B cell (primary cell): ENCODE data around the gene COLGALT1. TPM values are rescaled to one million over a fixed set of nuclear protein-coding genes. Genes with fewer than 3 reads are reported as not detected.

Experiments used
- ATAC-seq: fragments of 200-7000 bp; cut with Tn5 transposase; one replicate; pipeline ENCODE4 v1.10.0; 2021; ENCODE audit warnings: low read depth, mild to moderate bottlenecking, moderate number of reproducible peaks, moderate library complexity
- CTCF ChIA-PET: fragments of 350-600 bp; sonication (Branson Sonifier 250); formaldehyde crosslinking; loops from one replicate; lab custom pipeline; 2021; ENCODE audit warnings: antibody characterized with exemption, inconsistent platforms; lab: Charles Lee
- POLR2A ChIA-PET: fragments of 350-600 bp; sonication (Branson Sonifier 250); formaldehyde crosslinking; loops from one replicate; lab custom pipeline; 2021; ENCODE audit warnings: antibody characterized with exemption; lab: Charles Lee
- DNase-seq: peaks from one replicate; pipeline ENCODE4 v3.0.0; 2013
- H2AFZ ChIP-seq: 2 replicates; pipeline ENCODE4 v1.6.1; 2012; ENCODE audit warnings: mild to moderate bottlenecking, low read depth, low read length; ENCODE audit not compliant: insufficient read depth, poor library complexity, severe bottlenecking
- H3K27ac ChIP-seq, 2 donors: 1 replicate in 1 of 2; 2 replicates in 1 of 2; pipeline ENCODE4 v1.5.1; 2012 to 2013; ENCODE audit warnings: low read length in 2 of 2, mild to moderate bottlenecking in 2 of 2, moderate library complexity in 1 of 2
- H3K27me3 ChIP-seq, 4 experiments: fragments of 200-600 bp in 1 of 4; sonication (generic) in 1 of 4; replicated peaks in 1 of 4; 1 replicate in 2 of 4; 2 replicates in 2 of 4; pipeline versions ENCODE4 v1.6.1 to v1.7.0; 2013 to 2016; ENCODE audit warnings: low read length in 3 of 4, mild to moderate bottlenecking in 2 of 4, mixed read lengths in 1 of 4, moderate library complexity in 1 of 4; ENCODE audit not compliant: insufficient read depth in 4 of 4, control insufficient read depth in 3 of 4; ENCODE audit errors: control extremely low read depth in 1 of 4
- H3K36me3 ChIP-seq, 2 experiments: replicated peaks in 1 of 2; 1 replicate in 1 of 2; 2 replicates in 1 of 2; pipeline versions ENCODE4 v1.6.1 to v1.7.1; 2013; ENCODE audit warnings: low read length in 1 of 2; ENCODE audit not compliant: insufficient read depth in 2 of 2, control insufficient read depth in 1 of 2; ENCODE audit errors: control extremely low read depth in 1 of 2, extremely low read depth in 1 of 2
- H3K4me1 ChIP-seq, 2 donors: fragments of 200-600 bp in 1 of 2; sonication (generic) in 1 of 2; 1 replicate in 1 of 2; 2 replicates in 1 of 2; pipeline versions ENCODE4 v1.5.1 to v1.6.1; 2013 to 2017; ENCODE audit warnings: low read length in 2 of 2; ENCODE audit not compliant: control insufficient read depth in 2 of 2, insufficient read depth in 2 of 2
- H3K4me2 ChIP-seq: replicated peaks from 2 replicates; pipeline ENCODE3; 2012; ENCODE audit warnings: mild to moderate bottlenecking, low read depth, low read length; ENCODE audit not compliant: poor library complexity, severe bottlenecking
- H3K4me3 ChIP-seq, 5 experiments: fragments of 200-600 bp in 1 of 5; sonication (generic) in 1 of 5; 1 replicate in 3 of 5; 2 replicates in 2 of 5; pipeline versions ENCODE4 v1.5.1 to v1.7.0; 2011 to 2016; ENCODE audit warnings: low read length in 4 of 5, mild to moderate bottlenecking in 4 of 5, low read depth in 2 of 5, control low read depth in 1 of 5, moderate library complexity in 1 of 5; ENCODE audit not compliant: insufficient read depth in 1 of 5; ENCODE audit errors: control extremely low read depth in 1 of 5, extremely low read depth in 1 of 5
- H3K79me2 ChIP-seq: fragments of 200-600 bp; sonication (generic); one replicate; pipeline ENCODE4 v1.6.0; 2016; ENCODE audit warnings: low read length; ENCODE audit not compliant: control insufficient read depth, insufficient read depth
- H3K9ac ChIP-seq: fragments of 200-600 bp; sonication (generic); 2 replicates; pipeline ENCODE4 v1.6.1; 2017; ENCODE audit warnings: mild to moderate bottlenecking, low read length, moderate library complexity
- H3K9me3 ChIP-seq, 3 donors: one replicate each; pipeline versions ENCODE4 v1.6.1 to v1.7.1; 2013; ENCODE audit warnings: low read length in 2 of 3; ENCODE audit not compliant: control insufficient read depth in 2 of 3, insufficient read depth in 1 of 3; ENCODE audit errors: control extremely low read depth in 1 of 3
- H4K20me1 ChIP-seq: 2 replicates; pipeline ENCODE4 v1.6.0; 2012; ENCODE audit warnings: mild to moderate bottlenecking, low read length; ENCODE audit not compliant: insufficient read depth, control insufficient read depth, poor library complexity, severe bottlenecking
- H3K27ac Mint-ChIP-seq: one replicate; pipeline ENCODE4 v1.8.0; 2021; ENCODE audit warnings: mixed read lengths
- H3K27me3 Mint-ChIP-seq: one replicate; pipeline ENCODE4 v1.8.0; 2021; ENCODE audit warnings: mixed read lengths
- H3K4me1 Mint-ChIP-seq: one replicate; pipeline ENCODE4 v1.8.0; 2021; ENCODE audit warnings: mixed read lengths
- H3K4me3 Mint-ChIP-seq: one replicate; pipeline ENCODE4 v1.8.0; 2021; ENCODE audit warnings: mixed read lengths
- H3K9me3 Mint-ChIP-seq: one replicate; pipeline ENCODE4 v1.8.0; 2022; ENCODE audit warnings: mixed read lengths; ENCODE audit not compliant: insufficient read depth
- EZH2 ChIP-seq: IDR thresholded peaks from 2 replicates; pipeline ENCODE4 v1.6.1; 2012; ENCODE audit warnings: borderline replicate concordance, low read depth, mild to moderate bottlenecking, moderate library complexity, low read length; ENCODE audit not compliant: insufficient read depth, poor library complexity, severe bottlenecking
- WGBS: methylation state at CpG from one replicate; pipeline ENCODE4 v1.1.5; 2013; ENCODE audit warnings: missing lambda C conversion rate; ENCODE audit not compliant: insufficient coverage; 5-methylcytosine and 5-hydroxymethylcytosine counted together
- intact Hi-C: fragments of 100-400 bp; cut with micrococcal nuclease; formaldehyde crosslinking; loops from one replicate; pipeline ENCODE4 v1.10.0; 2022
- polyA plus RNA-seq: library from polyadenylated mRNA; depleted of rRNA; stranded (reverse); fragments of >200 nt; gene quantifications from 2 replicates; pipeline ENCODE4 v1.2.3, GENCODE V29; 2012
- total RNA-seq, 2 donors: library from RNA; stranded (reverse); fragments of 120-200 nt in 1 of 2; gene quantifications; 1 replicate in 1 of 2; 2 replicates in 1 of 2; pipeline versions ENCODE4 v1.2.3 to v1.2.4, GENCODE V29; 2013 to 2022
- TF ChIP-seq, protein P1 (sequence below): fragments of 200-600 bp; IDR thresholded peaks from one replicate; pipeline ENCODE4 v1.8.0; 2022; ENCODE audit warnings: antibody characterized with exemption, mild to moderate bottlenecking

Gene COLGALT1
- total and polyA plus RNA-seq, 2 donors (not counting 1 experiment from before 2014, with no cell fraction given) = 108 to 126 TPM

DNA sequence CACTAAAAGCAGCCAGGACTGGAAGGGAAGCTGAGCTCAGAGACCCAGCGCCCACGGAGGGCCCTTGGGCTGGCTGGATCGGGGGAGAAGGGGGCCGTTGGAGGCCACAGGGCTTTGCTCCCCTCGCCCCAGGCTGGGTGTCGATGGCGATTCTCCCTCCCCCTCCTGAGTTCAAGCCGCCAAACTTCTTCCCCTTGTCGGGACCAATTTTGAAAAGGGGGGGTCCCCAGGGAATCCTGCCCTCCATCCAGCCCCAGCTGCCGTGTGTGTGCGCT, 61.2 kb downstream of the COLGALT1 start:
- H3K27ac Mint-ChIP-seq = no peak overlapping the region
- DNase-seq (no peak), ATAC-seq (no peak)
- POLR2A ChIA-PET = no interaction called here
- H3K4me3 Mint-ChIP-seq = peak overlapping the region; percentile 41
- Histone ChIP-seq H3K79me2 (no peaks in the 10 kb centered on the region), H3K27me3 (peaks cover 0 to 38% (median 10%) of the 10 kb centered on the region in 4 experiments), H3K4me3 (peak overlapping the region in 2 of 5 experiments; percentile 15 to 19), H3K4me2 (peak overlapping the region; percentile 60), H3K9me3 (peaks cover 0 to 33% (median 2%) of the 10 kb centered on the region in 3 donors), H4K20me1 (no peaks in the 10 kb centered on the region), H3K27ac (no peak overlapping the region), H3K36me3 (no peaks in the 10 kb centered on the region), H3K4me1 (peaks cover 11 to 14% of the 10 kb centered on the region in 2 donors), H3K9ac (no peak overlapping the region), H2AFZ (peak overlapping the region; percentile 49)
- TF ChIP-seq EZH2 = no peak
- TF ChIP-seq, protein P1, sequence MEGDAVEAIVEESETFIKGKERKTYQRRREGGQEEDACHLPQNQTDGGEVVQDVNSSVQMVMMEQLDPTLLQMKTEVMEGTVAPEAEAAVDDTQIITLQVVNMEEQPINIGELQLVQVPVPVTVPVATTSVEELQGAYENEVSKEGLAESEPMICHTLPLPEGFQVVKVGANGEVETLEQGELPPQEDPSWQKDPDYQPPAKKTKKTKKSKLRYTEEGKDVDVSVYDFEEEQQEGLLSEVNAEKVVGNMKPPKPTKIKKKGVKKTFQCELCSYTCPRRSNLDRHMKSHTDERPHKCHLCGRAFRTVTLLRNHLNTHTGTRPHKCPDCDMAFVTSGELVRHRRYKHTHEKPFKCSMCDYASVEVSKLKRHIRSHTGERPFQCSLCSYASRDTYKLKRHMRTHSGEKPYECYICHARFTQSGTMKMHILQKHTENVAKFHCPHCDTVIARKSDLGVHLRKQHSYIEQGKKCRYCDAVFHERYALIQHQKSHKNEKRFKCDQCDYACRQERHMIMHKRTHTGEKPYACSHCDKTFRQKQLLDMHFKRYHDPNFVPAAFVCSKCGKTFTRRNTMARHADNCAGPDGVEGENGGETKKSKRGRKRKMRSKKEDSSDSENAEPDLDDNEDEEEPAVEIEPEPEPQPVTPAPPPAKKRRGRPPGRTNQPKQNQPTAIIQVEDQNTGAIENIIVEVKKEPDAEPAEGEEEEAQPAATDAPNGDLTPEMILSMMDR = no peak
- intact Hi-C loops = no loop called here
- H3K4me1 Mint-ChIP-seq = peaks cover 5% of the 10 kb centered on the region
- CTCF ChIA-PET = interaction anchor here (1.2 kb wide), 1 partner anchor 14 kb away, joined by 3 read pairs; no protein-coding TSS in a partner anchor
- 25% methylated on average over 2 of the region's 11 CpGs for WGBS
- H3K9me3 Mint-ChIP-seq = peaks cover 3% of the 10 kb centered on the region
- H3K27me3 Mint-ChIP-seq = peaks cover 30% of the 10 kb centered on the region

GRCh38 chr19:17616961-17617806, 61.7 kb downstream of the COLGALT1 start:
- ATAC-seq (no peak), DNase-seq (peak; percentile 52)
- Histone ChIP-seq H3K9me3 (peaks cover 0 to 33% (median 8%) of the 10 kb centered on the region in 3 donors), H3K4me3 (no peak overlapping the region), H3K79me2 (no peaks in the 10 kb centered on the region), H4K20me1 (no peaks in the 10 kb centered on the region), H3K27ac (no peak overlapping the region), H3K9ac (no peak overlapping the region), H3K27me3 (peaks cover 0 to 36% (median 10%) of the 10 kb centered on the region in 4 experiments), H3K36me3 (no peaks in the 10 kb centered on the region), H2AFZ (peak overlapping the region; percentile 49), H3K4me1 (peaks cover 11 to 14% of the 10 kb centered on the region in 2 donors), H3K4me2 (peak overlapping the region; percentile 60)
- H3K4me1 Mint-ChIP-seq = peaks cover 5% of the 10 kb centered on the region
- H3K9me3 Mint-ChIP-seq = peaks cover 8% of the 10 kb centered on the region
- H3K27me3 Mint-ChIP-seq = peaks cover 32% of the 10 kb centered on the region
- 69% methylated on average over 26 of the region's 28 CpGs for WGBS
- TF ChIP-seq, protein P1 = no peak
- TF ChIP-seq EZH2 = no peak
- ChIA-PET CTCF (no interaction called here), POLR2A (no interaction called here)
- H3K4me3 Mint-ChIP-seq = peak overlapping the region; percentile 41
- intact Hi-C loops = no loop called here
- H3K27ac Mint-ChIP-seq = no peak overlapping the region
